Fibroblast of lung (primary cell): Measurements from ENCODE around the gene PDCD2L.
"Not testable (repeated sequence)": the region's sequence is repeated elsewhere in the genome, so short reads cannot be mapped to it uniquely, and the experiment has no call there.

Experiments used
- CTCF ChIP-seq, 2 donors: IDR thresholded peaks in 1 of 2; conservative IDR thresholded peaks in 1 of 2; 1 replicate in 1 of 2; 2 replicates in 1 of 2; pipeline ENCODE4 v1.5.1; 2011 to 2012; ENCODE audit warnings: low read length in 2 of 2, control low read depth in 1 of 2, inconsistent platforms in 1 of 2, low read depth in 1 of 2, mild to moderate bottlenecking in 1 of 2
- EZH2 ChIP-seq: IDR thresholded peaks from 2 replicates; pipeline ENCODE4 v1.5.1; 2012; ENCODE audit warnings: low read length, control low read depth, mild to moderate bottlenecking; ENCODE audit errors: missing control alignments

GRCh38 chr19:34464785-34465184, 60.6 kb downstream of the PDCD2L start:
- not testable (repeated sequence) for TF ChIP-seq CTCF (conservative IDR thresholded peaks at IDR 0.05 in 1 of 2, IDR thresholded peaks at IDR 0.05 in 1 of 2; ENCODE audit: low read depth in 1 of 2, low read length in 2 of 2); EZH2
